NCI-H1436 treated with DMSO at 0.1 percent for 48 hours (cell line): Measurements from ENCODE around the gene PREX1.
"Not testable (repeated sequence)": the region's sequence is repeated elsewhere in the genome, so short reads cannot be mapped to it uniquely, and the experiment has no call there.

ENCODE experiments used
- DNase-seq: peaks from one replicate; lab custom pipeline; 2025; lab: John Stamatoyannopoulos, UW

The PREX1 gene

DNA sequence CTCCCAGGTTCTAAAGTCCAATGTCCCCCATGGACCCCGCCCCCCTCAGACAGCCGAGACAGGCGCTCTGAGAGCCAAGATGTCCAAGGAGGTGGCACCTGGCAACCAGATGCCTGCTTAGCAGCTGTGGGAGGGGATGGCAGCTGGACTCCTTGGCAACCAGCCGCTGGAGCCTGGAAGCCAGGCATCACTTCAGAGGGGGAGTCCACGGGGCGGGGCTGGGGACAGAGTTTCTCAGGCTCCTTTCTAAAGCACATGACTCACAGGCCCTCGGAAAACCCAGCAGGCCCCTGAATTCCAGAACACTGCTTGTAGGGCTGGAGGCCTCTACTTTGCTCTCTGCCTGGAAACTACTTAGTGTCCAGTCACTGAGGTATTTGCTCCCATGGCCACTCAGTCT is 51.5 kb downstream of the PREX1 start:
- no peak for DNase-seq

DNA sequence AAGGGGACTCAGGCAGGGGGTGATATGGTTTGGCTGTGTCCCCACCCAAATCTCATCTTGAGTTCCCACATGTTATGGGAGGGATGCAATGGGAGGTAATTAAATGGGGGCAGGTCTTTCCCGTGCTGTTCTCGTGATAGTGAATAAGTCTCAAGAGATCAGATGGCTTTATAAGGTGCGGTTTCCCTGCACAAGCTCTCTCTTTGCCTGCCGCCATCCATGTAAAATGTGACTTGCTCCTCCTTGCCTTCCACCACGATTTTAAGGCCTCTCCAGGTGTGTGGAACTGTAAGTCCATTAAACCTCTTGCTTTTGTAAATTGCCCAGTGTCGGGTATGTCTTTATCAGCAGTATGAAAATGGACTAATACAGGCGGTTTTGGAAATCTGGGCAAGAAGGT is 52.3 kb downstream of the PREX1 start:
- not testable (repeated sequence) for DNase-seq

DNA sequence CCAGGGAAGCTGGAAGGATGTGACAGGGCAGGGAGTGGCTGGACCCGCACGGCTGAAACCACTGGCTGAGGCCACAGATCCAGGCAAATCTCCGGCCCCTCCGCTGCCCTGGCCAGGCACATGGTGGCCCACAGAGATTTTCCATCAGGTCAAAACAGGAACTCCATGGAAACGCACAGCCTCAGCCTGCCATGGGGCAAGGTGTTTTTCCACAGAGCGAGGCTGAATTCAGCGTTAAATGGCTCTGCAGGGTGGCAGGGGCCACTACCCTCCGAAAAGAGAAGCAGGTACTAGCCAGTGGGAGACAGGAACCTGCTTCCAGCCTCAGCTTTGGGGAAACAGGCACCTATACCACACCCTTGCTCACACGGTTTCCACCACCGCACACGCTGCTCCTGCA is 53.1 kb downstream of the PREX1 start:
- DNase-seq: no peak

DNA sequence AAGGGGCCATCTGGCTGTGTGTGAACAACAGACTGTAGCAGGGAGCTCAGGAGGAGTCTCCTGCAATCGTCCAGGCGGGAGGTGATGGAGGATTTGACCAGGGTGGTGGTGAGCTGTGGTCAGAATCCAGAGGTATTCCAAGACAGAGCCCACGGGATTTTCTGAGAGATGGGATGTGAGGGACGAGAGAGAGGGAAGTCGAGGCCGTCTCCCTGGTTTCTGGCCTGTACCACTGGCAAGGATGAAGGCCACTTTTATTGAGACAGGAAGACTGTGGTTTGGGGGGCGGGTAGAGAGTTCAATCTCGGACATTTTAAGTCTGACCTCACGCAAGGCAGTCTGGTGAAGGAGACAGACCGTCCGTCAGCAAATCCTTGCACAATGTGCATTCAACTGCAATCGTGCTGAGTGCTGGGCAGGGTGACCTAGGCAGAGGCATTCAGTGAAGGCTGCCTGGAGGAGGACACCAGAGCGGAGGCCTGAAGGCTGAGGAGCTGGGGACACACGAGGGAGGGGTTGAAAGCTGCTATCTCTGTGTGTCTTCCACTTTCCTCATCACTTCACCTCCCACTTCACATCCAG is 53.9 kb downstream of the PREX1 start:
- DNase-seq: no peak

DNA sequence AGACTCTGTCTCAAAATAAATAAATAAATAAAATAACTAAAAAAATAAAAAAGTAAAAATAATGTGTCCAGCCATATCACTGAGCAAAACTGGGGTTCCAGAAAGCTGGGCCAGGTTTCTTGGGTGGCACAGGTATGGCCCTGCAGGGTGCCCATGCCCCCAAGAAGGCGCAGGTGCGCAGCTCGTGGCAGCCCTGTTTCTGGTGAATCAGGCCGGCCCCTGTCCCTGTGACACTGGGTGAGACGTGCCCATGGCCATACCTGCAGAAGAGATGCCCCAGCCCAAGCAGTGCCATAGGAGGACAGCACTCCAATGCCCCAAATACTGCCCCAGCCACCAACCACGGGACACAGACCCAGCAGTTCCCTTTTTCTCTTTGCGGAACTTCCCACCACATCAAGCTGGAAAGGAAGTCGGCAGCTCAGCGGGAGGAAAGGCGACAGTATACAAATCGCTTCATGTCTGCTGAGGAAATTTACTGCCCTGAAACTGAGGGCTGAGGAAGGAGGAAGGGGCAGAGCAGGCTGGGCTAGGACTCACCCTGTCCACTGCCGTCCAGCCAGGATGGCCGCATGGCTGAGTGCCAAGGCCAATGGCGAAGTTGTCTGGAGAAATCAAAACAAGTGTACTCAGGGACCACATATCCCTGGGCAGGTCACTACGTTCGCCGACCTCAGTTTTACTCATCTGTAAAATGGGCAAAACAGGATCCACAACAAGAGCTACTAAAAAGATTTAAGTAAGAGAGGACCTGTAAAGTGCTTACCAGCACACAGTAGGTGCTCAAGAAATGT is 55.4 kb downstream of the PREX1 start:
- DNase-seq: no peak

DNA sequence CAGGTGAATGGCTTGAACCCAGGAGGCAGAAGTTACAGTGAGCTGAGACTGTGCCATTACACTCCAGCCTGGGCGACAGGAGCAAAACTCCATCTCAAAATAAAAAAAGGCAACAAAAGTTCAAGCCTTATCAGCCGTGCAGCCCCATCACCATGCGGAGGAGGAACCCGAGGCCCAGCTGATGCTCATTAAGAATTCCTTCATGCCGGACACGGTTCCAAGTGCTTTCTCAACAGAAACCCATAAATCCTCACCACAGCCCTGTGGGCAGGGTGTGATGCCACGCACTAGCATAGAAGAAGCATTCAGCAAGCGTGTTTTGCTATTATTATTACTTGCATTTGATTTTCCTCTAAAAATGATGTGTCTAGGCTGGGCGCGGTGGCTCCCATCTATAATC is 56.3 kb downstream of the PREX1 start:
- DNase-seq: no peak

DNA sequence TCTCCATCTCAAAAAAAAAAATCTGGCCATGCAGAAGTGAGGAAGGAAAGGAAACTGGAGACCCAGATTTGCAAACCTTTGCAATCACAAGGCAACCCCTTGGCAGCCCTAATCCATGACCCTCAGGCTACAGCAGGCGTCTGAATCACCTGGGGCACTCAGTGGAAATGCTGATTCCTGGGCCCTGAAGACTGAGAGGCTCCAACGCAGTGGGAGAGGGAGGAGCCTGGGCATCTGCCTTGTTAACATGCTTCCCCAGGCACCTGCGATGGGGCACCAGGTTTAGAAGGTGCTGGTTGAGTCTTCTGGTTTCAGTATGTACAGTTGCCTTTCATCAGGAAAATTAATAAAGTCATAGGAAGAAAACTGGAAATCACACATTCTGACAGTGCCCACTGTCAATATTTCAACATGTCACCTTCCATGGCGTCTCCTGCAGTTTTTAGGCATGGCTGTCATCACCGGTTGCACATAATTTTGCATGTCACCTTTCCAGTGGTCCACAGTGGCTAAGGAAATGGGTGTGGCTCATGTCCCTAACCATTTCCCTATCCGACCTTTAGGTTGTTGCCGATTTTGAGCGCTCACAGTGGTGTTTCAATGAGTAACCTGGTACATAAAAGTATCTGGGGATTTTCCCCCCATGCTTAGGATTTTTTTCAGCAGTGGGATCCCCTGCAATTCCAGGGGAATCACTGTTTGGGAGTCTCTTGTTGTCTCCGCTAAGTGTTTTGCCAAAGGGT is 56.9 kb downstream of the PREX1 start:
- DNase-seq: no peak

DNA sequence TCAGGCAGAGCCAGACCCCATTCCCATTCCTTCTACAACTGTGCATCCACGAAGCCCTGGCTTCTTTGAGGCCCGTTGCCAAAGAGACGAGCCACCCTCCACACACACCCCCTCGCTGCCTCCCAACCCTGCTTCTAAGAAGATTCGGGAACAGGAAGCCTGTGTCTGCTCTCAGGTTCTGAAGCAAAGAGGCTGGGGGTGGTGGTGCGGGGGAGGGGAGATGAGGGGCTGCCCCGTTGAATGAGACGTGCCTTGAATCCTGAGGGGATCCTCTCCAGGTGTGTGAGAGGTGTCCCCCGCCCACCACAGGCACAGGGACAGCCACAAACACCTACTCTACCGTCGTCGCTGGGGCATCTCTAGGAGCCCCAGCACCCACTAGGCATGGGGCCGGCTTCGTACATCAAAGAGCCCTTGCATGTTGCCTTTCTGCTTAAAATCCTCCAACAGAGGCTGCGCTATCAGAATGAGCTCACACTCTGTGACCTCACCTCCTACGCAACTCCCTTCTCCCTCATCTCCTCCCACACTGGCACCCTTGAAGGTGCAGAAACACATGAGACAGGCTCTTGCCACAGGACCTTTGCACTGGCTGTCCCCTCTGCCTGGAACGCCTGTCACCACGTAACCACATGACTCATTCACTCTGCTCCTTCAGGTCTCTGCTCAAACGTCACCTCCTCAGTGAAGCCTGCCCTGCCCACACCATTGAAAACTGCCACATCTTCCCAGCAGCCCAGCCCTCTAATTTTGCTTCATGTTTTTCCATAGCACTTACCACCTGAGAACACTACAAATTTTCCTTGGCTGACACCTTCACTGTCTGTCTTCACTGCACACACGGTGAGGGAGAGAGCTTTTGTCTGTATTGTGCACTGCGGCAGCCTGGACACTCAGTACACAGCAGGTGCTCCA is 58.5 kb downstream of the PREX1 start:
- no peak for DNase-seq

DNA sequence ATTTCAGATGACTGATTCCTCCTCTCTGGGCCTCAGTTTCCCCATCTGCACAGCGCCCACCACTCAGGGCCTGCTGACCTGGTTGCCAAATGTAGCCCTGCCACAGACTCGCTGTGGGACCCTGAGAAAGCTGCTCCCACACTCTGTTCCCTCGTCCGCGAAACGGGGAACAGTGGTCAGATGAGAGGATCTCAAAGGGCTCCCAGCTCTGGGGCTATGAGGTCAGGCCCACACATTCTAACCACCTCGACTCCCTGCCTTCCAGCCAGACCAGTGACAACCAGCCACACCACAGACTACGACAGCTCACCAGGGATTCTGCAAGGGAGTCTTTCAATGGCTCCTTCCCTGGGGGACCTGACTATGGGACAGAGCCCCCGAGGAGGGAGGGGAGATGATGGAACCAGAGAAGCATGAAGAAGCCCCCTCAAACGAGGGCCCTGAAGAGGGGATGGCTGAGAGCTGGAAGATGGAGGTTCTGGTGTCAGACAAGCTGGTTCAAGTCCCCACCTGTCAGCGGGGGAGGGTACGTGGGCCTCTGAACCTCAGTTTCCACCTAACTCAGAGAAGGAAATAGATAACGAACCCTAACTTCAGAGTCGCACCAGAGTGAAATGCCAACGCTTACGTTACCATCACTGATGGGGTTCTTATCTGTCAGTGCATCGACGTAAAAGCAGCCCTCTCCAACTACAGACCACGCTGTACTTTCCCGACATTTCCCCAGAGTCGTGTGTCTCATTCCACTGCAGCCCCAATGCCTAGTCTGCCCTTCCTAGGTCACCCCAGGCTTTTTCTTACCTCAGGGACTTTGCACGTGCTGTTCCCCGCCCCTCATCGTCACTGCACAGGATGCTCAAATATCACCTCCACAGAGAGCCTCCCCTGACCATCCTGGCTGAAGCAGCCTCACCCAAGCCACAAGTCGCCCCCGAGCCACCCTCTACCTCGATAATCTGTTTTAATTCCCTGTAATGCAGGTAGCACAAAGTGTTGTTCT is 60.5 kb downstream of the PREX1 start:
- DNase-seq: no peak

DNA sequence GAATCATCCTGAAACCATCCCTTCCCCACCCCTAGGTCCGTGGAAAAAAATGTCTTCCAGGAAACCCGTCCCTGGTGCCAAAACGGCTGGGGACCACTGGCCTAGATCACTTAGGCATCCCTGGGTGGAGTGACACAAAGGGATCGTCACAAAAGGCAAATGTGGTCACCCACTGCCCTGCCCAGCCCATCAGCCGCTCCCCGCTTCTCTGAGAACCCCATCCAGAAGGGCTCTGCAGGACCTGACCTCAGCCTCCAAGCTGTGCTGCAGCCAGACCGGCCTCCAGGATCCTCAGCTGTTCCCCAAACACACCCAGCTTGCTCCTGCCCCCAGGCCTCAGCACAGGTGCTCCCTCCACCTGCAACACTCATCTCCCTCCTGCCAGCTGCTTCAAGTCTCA is 61.6 kb downstream of the PREX1 start:
- no peak for DNase-seq

DNA sequence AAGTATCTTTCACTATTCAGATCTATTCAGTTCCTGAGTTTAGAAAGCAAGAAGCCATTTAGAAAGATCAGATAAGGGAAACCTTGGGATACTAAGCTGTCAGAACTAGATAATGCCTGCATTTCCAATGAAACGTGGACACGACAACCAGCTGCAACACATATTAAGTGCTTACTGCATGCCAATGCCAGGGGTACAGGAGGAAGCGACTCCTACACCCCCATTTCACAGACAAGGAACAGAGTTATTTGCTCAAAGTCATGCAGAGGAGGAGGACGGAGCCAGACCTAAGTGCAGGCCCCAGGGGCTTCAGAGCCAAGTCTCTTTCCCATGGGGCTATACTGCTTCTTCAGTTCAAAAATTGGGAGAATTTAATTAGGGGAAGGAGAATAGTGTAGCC is 62.4 kb downstream of the PREX1 start:
- DNase-seq: no peak

DNA sequence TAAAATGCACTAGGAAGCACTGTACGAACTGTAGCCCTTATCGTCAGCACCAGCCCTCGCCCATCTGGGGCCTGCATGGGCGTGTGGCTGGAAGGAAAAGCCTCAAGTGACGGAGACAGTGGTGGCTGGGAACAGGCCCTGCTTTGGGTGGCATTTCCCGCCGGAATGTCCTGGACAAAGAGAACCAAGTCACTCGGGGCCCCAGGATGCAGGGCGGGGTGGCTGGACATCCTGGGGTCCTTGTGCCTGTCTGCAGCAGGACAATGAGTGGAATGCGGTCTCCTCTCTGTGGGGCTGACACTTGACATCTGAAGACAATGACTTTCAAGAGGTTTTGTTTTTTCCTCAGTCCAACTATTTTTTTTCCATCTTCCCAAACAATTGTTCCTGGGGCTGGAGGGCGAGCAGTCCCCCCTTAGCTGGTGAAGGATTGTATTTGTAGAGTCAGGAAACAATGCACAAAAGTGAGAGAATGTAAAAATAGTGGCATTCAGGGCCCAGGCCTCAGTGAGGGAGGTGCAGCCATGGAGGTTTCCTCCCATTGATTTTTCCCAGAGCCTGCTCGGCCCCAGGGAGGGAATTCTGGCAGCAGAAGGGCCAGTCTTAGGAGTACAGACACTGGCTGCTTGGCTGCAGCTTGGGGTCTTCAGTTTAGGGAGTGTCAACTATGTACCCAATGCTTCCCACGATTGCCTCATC is 64.4 kb downstream of the PREX1 start:
- no peak for DNase-seq

DNA sequence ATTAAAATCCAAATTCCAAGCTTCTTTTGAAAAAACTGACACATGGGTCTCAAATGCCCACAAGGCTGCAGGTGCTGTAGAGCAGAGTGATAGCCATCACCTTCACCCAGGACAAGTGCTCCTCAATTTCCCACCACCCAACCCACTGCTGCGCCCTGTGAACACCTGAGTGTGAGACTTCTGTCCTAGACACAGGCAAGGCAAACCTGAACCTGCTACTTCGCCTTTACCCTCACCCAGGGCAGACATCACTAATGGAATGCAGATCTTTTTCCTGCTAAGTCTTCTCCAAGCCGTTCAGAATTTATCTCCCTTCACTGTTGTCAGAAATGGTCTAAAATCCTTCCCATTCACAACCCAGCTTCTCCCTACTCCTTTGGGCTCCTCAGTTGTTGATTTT is 65.9 kb downstream of the PREX1 start:
- no peak for DNase-seq

DNA sequence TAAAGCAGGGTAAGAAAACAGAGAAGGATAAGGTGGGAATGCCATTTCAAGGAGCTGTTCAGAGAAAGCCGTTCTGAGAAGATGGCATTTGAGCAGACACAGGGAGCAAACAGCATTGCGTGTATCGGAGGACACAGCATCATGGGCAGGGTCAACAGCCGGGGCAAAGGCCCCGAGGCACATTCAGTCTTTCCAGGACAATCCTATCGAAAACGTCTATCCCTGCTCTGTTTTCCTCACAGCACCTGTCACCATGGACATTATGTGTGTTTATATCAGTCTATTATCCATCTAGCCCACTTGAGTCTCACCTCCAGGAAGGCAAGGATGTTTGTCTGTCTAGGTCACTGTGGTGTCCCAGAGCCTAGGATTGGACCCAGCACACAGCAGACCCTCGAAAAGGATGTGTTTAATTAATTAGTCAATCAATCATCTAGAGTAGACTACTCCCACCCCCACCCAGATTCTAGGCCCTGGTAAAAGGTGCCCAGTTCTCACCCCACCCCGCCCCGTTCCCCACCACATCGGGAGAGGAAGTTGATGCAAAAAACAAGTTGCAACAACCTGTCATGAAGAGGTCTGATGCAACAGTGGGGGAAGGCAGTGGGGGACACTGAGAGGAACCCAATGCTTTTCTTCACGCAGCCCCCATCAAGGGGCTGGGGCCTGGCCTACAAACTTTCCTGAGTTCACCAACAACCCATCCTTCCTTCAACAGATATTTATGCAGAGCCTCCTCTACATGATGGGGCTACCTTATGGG is 66.6 kb downstream of the PREX1 start:
- no peak for DNase-seq

DNA sequence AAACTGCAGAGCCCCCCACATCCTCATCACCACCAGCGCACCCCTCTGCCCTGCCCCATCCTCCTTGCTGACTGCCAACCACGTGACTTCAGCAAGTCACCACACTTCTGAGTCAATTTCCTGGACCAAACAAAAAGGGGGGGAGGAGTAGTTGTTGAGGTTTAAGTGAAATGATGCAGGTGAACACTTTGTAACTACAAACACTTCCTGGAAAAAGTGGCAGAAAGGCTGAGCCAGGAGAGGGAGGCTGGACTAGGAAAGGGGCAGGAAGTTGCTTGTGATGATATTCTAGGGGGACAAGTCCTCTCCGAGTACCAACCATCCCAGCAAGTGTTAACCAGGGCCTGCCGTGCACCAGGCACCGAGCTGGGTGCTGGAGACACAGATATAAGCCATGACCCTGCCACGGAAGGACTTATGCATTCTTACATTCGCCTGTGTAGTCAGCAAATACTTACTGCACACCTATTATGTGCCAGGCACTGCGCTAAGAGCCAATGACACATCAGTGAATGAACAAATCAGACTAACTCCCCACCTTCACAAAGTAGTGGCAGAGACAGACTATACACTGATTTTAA is 67.3 kb downstream of the PREX1 start:
- no peak for DNase-seq

DNA sequence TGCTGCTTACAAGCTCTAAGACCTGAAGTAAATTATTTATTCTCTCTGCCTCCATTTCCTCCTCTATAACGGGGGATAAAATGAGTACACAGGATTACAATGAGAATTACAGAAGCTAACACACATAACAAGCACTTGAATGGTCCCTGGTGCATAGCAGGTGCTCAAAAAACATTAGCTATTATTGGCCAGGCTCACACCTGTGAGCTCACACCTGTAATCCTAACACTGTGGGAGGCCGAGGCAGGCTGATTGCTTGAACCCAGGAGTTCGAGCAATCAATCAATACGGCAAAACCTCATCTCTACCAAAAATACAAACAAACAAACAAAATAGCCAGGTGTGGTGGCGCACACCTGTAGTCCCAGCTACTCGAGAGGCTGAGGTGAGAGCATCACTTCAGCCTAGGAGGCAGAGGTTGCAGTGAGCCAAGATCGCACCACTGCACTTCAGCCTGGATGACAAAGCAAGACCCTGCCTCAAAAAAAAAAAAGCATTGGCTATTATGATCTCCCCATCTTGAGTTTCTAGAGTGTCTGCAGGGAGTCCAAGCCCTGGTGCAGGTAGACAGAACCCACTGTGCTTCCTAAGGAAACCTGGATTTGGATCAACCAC is 68.1 kb downstream of the PREX1 start:
- no peak for DNase-seq

DNA sequence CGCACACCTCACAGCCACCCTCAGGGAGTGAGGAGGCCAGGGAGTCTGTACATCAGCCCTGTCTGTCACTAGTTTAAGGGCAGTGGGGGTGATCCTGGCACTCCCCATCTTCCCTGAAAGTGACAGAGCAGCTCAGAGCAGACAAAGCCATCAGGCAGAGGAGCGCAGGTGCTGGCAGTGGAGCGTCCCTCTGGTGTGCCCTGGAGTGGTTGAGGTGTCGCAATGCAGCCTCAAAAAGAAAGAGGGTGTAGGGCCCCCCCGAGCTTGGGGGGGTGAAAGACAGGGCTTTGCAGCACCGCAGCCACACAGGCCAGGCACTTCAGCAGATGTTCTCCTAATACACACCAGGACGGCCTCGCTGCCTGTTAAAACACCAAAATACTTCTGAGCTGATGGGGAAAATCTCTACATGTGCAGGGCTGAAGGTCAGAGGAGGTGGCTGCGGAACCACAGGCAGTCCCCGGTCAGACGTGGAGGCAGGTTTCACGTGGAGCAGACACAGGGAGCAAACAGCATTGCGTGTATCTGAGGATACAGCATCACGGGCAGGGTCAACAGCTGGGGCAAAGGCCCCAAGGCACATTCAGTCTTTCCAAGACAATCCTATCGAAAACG is 69.5 kb downstream of the PREX1 start:
- DNase-seq: no peak

DNA sequence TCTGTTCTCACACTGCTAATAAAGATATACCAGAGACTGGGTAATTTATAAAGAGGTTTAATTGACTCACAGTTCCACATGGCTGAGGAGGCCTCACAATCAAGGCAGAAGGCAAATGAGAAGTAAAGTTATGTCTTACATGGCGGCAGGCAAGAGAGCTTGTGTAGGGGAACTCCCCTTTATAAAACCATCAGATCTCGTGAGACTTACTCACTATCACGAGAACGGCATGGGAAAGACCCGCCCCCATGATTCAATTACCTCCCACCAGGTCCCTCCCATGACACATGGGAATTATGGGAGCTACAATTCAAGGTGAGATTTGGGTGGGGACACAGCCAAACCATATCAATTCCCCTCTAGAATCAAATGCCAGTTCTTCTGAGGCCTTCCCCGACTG is 71.0 kb downstream of the PREX1 start:
- DNase-seq: not testable (repeated sequence)
